ENCODE results near the gene ALKBH8. TPM values are rescaled to one million over a fixed set of nuclear protein-coding genes. Genes with fewer than 3 reads are reported as not detected.
"Not testable (repeated sequence)": the region's sequence is repeated elsewhere in the genome, so short reads cannot be mapped to it uniquely, and the experiment has no call there.

ALKBH8 gene
- total RNA-seq, 2 experiments from 2014 or later, result 13.3 to 13.4 TPM

GRCh38 chr11:107590460-107591377, 25.2 kb upstream of the ALKBH8 start, which contains the start of gene ELMOD1:
Gene ELMOD1, plus strand, starts transcription at chr11:107591147. Its CDS starts 27,043 bp downstream, at chr11:107618190.
- TF ChIP-seq, protein P1, sequence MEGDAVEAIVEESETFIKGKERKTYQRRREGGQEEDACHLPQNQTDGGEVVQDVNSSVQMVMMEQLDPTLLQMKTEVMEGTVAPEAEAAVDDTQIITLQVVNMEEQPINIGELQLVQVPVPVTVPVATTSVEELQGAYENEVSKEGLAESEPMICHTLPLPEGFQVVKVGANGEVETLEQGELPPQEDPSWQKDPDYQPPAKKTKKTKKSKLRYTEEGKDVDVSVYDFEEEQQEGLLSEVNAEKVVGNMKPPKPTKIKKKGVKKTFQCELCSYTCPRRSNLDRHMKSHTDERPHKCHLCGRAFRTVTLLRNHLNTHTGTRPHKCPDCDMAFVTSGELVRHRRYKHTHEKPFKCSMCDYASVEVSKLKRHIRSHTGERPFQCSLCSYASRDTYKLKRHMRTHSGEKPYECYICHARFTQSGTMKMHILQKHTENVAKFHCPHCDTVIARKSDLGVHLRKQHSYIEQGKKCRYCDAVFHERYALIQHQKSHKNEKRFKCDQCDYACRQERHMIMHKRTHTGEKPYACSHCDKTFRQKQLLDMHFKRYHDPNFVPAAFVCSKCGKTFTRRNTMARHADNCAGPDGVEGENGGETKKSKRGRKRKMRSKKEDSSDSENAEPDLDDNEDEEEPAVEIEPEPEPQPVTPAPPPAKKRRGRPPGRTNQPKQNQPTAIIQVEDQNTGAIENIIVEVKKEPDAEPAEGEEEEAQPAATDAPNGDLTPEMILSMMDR (IDR thresholded peaks at IDR 0.05), result no peak
- no peaks in the 10 kb centered on the region for H3K36me3 Mint-ChIP-seq (ENCODE audit: low read depth)
- H3K27me3 Mint-ChIP-seq, result peaks cover 80% of the 10 kb centered on the region
- H3K27ac Mint-ChIP-seq, result no peak within 1 kb of the TSS
- H3K9me3 Mint-ChIP-seq, result no peaks in the 10 kb centered on the region
- peaks cover 22% of the 10 kb centered on the region for H3K4me1 Mint-ChIP-seq (ENCODE audit: low read depth)
- peak within 1 kb of the TSS; percentile 80 for H3K4me3 Mint-ChIP-seq
- ATAC-seq, result peak; percentile 47
- ChIA-PET POLR2A (interaction anchor here (0.7 to 1.0 kb wide), 2 partner anchors 9 to 56 kb away, joined by 3 read pairs; no protein-coding TSS in a partner anchor), CTCF (interaction anchor here (1.0 to 1.8 kb wide), 6 partner anchors 7 to 38 kb away, joined by 3 to 4 read pairs (median 3); partner anchors contain the start of gene ALKBH8)
- intact Hi-C loops (cut with micrococcal nuclease), result no loop called here
- peak; percentile 39 for DNase-seq

DNA sequence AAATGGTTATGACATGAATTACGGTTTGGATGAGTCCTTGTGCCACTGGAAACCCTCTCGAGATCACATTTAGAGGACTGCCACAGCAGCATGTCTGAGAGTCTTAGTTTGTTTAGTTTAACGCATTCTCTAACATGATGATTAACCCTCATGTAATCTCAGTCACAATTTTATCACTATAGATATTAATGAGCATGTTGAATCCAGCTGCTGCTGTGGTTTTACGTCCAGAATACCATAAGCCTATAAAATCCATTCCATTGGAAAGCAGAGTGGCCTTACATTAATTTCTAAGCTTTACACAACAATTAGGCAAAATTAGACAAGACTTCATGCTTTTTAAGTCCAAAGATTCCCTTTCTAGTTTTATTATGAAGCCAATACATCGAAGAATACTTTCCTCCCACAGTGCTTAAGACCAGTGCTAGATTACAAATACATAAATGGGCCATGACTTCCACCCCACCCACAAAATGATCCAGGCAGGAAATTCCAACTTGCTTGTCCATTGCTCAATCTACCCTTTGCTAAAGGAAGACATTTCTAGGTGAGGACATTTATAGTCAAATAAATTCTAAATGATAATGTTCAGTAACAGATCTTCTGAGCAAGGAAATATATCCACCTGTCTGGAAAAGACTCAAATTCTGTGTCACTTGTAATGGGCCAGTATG, 21.9 kb upstream of the ALKBH8 start:
- peaks cover 60% of the 10 kb centered on the region for H3K27me3 Mint-ChIP-seq
- intact Hi-C loops (cut with micrococcal nuclease), result no loop called here
- DNase-seq, result no peak
- ChIA-PET CTCF (interaction anchor here (2.1 kb wide), 1 partner anchor 11 kb away, joined by 8 read pairs; no protein-coding TSS in a partner anchor), POLR2A (no interaction called here)
- H3K9me3 Mint-ChIP-seq, result no peaks in the 10 kb centered on the region
- TF ChIP-seq, protein P1 (IDR thresholded peaks at IDR 0.05), result no peak
- H3K4me1 Mint-ChIP-seq (ENCODE audit: low read depth), result peaks cover 18% of the 10 kb centered on the region
- no peak overlapping the region for H3K4me3 Mint-ChIP-seq
- ATAC-seq, result no peak
- no peak overlapping the region for H3K27ac Mint-ChIP-seq
- no peaks in the 10 kb centered on the region for H3K36me3 Mint-ChIP-seq (ENCODE audit: low read depth)

- CTCF ChIA-PET, result interaction anchor here (0.8 to 1.6 kb wide), 3 partner anchors 8 to 105 kb away, joined by 3 to 6 read pairs (median 4); no protein-coding TSS in a partner anchor
- H3K27me3 Mint-ChIP-seq, result peaks cover 40% of the 10 kb centered on the region
- ATAC-seq (peak; percentile 37), DNase-seq (no peak)
- no peak overlapping the region for H3K27ac Mint-ChIP-seq
- POLR2A ChIA-PET, result no interaction called here
- no peaks in the 10 kb centered on the region for H3K36me3 Mint-ChIP-seq (ENCODE audit: low read depth)
- no peaks in the 10 kb centered on the region for H3K9me3 Mint-ChIP-seq
- TF ChIP-seq, protein P1 (IDR thresholded peaks at IDR 0.05), result no peak
- intact Hi-C loops (cut with micrococcal nuclease), result no loop called here
- H3K4me1 Mint-ChIP-seq (ENCODE audit: low read depth), result no peaks in the 10 kb centered on the region
- no peak overlapping the region for H3K4me3 Mint-ChIP-seq
Observed at GRCh38 chr11:107583629-107584195, 18.2 kb upstream of the ALKBH8 start.

- ChIA-PET CTCF (no interaction called here), POLR2A (interaction anchor here (0.9 kb wide), 1 partner anchor 9 kb away, joined by 3 read pairs; no protein-coding TSS in a partner anchor)
- peaks cover 16% of the 10 kb centered on the region for H3K27me3 Mint-ChIP-seq
- peaks cover 3% of the 10 kb centered on the region for H3K4me1 Mint-ChIP-seq (ENCODE audit: low read depth)
- DNase-seq, result no peak
- TF ChIP-seq, protein P1 (IDR thresholded peaks at IDR 0.05), result no peak
- H3K36me3 Mint-ChIP-seq (ENCODE audit: low read depth), result no peaks in the 10 kb centered on the region
- no peaks in the 10 kb centered on the region for H3K9me3 Mint-ChIP-seq
- intact Hi-C loops (cut with micrococcal nuclease), result no loop called here
- no peak overlapping the region for H3K4me3 Mint-ChIP-seq
- no peak overlapping the region for H3K27ac Mint-ChIP-seq
- no peak for ATAC-seq
Observed at GRCh38 chr11:107581147-107581546, 15.6 kb upstream of the ALKBH8 start.

- intact Hi-C loops (cut with micrococcal nuclease); H3K4me3 Mint-ChIP-seq; ATAC-seq; H3K4me1 Mint-ChIP-seq (ENCODE audit: low read depth); H3K36me3 Mint-ChIP-seq (ENCODE audit: low read depth); POLR2A ChIA-PET; H3K27ac Mint-ChIP-seq; DNase-seq; H3K9me3 Mint-ChIP-seq; CTCF ChIA-PET: not testable (repeated sequence)
- peaks cover 15% of the 10 kb centered on the region for H3K27me3 Mint-ChIP-seq
Observed at GRCh38 chr11:107579169-107579568, 13.6 kb upstream of the ALKBH8 start.

Measured in activated CD8-positive, alpha-beta T cell treated with anti-CD3 and anti-CD28 coated beads for 36 hours (primary cell).